ENCODE results near the gene ZBTB40. TPM values are rescaled to one million over a fixed set of nuclear protein-coding genes. Genes with fewer than 3 reads are reported as not detected.

ZBTB40 gene
- total and polyA plus RNA-seq, 9 of the 15 experiments (the other 6 are each of a cell fraction or from before 2014, with no cell fraction given) = 2.6 to 26.0 (median 18.8) TPM

GRCh38 chr1:22473952-22474351 lies 22.3 kb downstream of the ZBTB40 start:
- FAIRE-seq (no peak), DNase-seq (ENCODE audit: extremely low read depth in 1 of 4, low spot score in 3 of 4) (no peak), ATAC-seq (no peak)
- Histone ChIP-seq H3K27me3 (ENCODE audit: control insufficient read depth in 2 of 2, insufficient read depth in 2 of 2, low read length in 2 of 2) (no peaks in the 10 kb centered on the region), H3K9ac (ENCODE audit: insufficient read depth in 1 of 2, low read depth in 2 of 2, low read length in 2 of 2) (no peak overlapping the region), H3K36me3 (ENCODE audit: control insufficient read depth, insufficient read depth, low read length) (no peaks in the 10 kb centered on the region; the same call in 2 of the 3 replicates), H3K4me3 (no peak overlapping the region), H3K79me2 (ENCODE audit: control insufficient read depth, insufficient read depth, low read length) (peaks cover 44% of the 10 kb centered on the region; the same call in 2 of the 3 replicates), H3K4me2 (ENCODE audit: insufficient read depth, low read length) (no peak overlapping the region), H4K20me1 (replicated peaks; ENCODE audit: control insufficient read depth, insufficient read depth, low read length) (peaks cover 3% of the 10 kb centered on the region; the same call in 1 of the 2 replicates), H3K4me1 (replicated peaks in 1 of 2; ENCODE audit: control insufficient read depth in 2 of 2, insufficient read depth in 2 of 2, low read length in 2 of 2) (peaks cover 3 to 14% of the 10 kb centered on the region in 2 experiments; a peak in 3 of 5 replicates), H2AFZ (ENCODE audit: low read depth, low read length) (no peak overlapping the region), H3K27ac (ENCODE audit: extremely low read depth, low read depth, low read length) (no peak overlapping the region), H3K9me1 (ENCODE audit: control insufficient read depth, insufficient read depth, low read length) (no peaks in the 10 kb centered on the region), H3K9me3 (replicated peaks; ENCODE audit: control insufficient read depth, insufficient read depth, low read depth, low read length) (no peaks in the 10 kb centered on the region)
- ChIA-PET CTCF (ENCODE audit: low intra/inter-chr PET ratio) (no interaction called here), POLR2A (interaction anchor here (0.7 to 1.6 kb wide), 8 partner anchors 13 to 169 kb away, joined by 3 to 7 read pairs (median 4); no protein-coding TSS in a partner anchor)
- intact Hi-C loops (cut with micrococcal nuclease) = no loop called here
- BruUV-seq (replicated peaks) = no TSS peak
- in situ Hi-C loops (cut with MboI) = no loop called here
- no peak for TF ChIP-seq HDGF (IDR thresholded peaks at IDR 0.05)
- TF ChIP-seq ZKSCAN1 (IDR thresholded peaks at IDR 0.05; ENCODE audit: low read depth, low read length) = no peak
- TF ChIP-seq ELF4 (CRISPR knock-in tag; IDR thresholded peaks at IDR 0.05) = no peak
- TF ChIP-seq IFI16 (CRISPR knock-in tag; IDR thresholded peaks at IDR 0.05) = no peak
- TF ChIP-seq OTX1 (CRISPR knock-in tag; IDR thresholded peaks at IDR 0.05) = no peak
- no peak for TF ChIP-seq NCOA2 (IDR thresholded peaks at IDR 0.05; ENCODE audit: partially characterized antibody in 2 of 2)
- TF ChIP-seq FOXK2 (conservative IDR thresholded peaks at IDR 0.05 in 1 of 2, IDR thresholded peaks at IDR 0.05 in 1 of 2; ENCODE audit: low read depth in 2 of 2) = no peak
- no peak for TF ChIP-seq ARNT (IDR thresholded peaks at IDR 0.05)
- TF ChIP-seq ZNF347 (CRISPR knock-in tag; IDR thresholded peaks at IDR 0.05; ENCODE audit: low read depth) = no peak
- no peak for TF ChIP-seq EHMT2 (IDR thresholded peaks at IDR 0.05)
- no peak for TF ChIP-seq SRSF7 (optimal IDR thresholded peaks at IDR 0.05; ENCODE audit: low read depth, low read length)
- no peak for TF ChIP-seq NFE2 (IDR thresholded peaks at IDR 0.05; ENCODE audit: low read depth)
- TF ChIP-seq WHSC1 (IDR thresholded peaks at IDR 0.05; ENCODE audit: low read length) = no peak
- TF ChIP-seq, protein P1, sequence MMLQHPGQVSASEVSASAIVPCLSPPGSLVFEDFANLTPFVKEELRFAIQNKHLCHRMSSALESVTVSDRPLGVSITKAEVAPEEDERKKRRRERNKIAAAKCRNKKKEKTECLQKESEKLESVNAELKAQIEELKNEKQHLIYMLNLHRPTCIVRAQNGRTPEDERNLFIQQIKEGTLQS (IDR thresholded peaks at IDR 0.05) = no peak
- TF ChIP-seq, protein P1 (CRISPR knock-in tag; conservative IDR thresholded peaks at IDR 0.05) = no peak
- 85% methylated on average over 4 of the region's 4 CpGs for WGBS (ENCODE audit: insufficient coverage, low coverage, missing lambda C conversion rate)

Data from K562 (cell line).